ENCODE data around the gene PDE4A. TPM values are rescaled to one million over a fixed set of nuclear protein-coding genes. Genes with fewer than 3 reads are reported as not detected.

PDE4A gene
- total and polyA plus RNA-seq, 2 of the 13 experiments (the other 11 are each of a cell fraction or from before 2014, with no cell fraction given), result 1.1 to 4.1 TPM

DNA sequence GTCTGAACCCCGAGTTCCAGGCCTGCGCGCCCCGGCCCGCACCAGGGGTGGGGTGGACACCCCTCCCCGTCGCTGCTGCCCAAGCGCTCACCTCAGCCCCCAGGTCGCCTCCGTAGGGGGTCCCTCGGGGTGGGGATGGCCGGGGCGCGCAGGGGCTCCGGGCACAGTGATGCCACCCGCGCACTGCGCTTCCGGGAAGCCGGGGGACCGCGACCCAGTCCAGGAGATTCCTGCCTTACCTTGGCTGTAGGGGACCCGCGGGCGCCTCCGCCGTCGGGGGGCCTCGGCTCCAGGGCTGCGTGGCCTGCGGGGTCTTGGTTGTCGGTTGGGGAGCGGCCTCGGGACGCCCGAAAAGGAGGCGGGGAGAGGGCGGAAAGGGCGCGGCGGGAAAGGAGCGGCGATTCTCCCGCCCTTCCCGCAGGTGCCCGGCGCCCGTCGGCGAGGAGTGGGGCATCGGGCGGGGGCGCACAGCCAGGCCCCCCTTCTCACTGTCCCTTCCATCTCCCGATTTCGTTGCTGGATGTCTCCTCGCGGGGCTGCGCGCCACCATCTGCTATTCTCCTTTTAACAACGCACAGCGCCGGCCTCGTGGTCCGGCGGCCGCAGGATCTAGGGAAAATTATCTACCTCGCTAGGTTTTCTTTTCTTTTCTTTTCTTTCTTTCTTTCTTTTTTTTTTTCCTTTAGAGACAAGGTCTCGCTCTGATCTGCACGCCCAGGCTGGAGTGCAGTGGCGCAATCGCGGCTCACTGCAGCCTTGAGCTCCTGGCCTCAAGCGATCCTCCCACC is 82.9 kb downstream of the PDE4A start, which contains the start of gene KEAP1 (continued):
- TF ChIP-seq, protein P1, sequence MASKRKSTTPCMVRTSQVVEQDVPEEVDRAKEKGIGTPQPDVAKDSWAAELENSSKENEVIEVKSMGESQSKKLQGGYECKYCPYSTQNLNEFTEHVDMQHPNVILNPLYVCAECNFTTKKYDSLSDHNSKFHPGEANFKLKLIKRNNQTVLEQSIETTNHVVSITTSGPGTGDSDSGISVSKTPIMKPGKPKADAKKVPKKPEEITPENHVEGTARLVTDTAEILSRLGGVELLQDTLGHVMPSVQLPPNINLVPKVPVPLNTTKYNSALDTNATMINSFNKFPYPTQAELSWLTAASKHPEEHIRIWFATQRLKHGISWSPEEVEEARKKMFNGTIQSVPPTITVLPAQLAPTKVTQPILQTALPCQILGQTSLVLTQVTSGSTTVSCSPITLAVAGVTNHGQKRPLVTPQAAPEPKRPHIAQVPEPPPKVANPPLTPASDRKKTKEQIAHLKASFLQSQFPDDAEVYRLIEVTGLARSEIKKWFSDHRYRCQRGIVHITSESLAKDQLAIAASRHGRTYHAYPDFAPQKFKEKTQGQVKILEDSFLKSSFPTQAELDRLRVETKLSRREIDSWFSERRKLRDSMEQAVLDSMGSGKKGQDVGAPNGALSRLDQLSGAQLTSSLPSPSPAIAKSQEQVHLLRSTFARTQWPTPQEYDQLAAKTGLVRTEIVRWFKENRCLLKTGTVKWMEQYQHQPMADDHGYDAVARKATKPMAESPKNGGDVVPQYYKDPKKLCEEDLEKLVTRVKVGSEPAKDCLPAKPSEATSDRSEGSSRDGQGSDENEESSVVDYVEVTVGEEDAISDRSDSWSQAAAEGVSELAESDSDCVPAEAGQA (IDR thresholded peaks at IDR 0.05; ENCODE audit: low read depth), result no peak
- TF ChIP-seq, protein P1 (CRISPR knock-in tag; IDR thresholded peaks at IDR 0.05; ENCODE audit: borderline replicate concordance), result peak; percentile 83; the same call in 1 of the 2 replicates
- TF ChIP-seq MBD4 (IDR thresholded peaks at IDR 0.05; ENCODE audit: borderline replicate concordance, low read length) (no peak), RARA (CRISPR knock-in tag; IDR thresholded peaks at IDR 0.05) (no peak), SSRP1 (CRISPR knock-in tag; IDR thresholded peaks at IDR 0.05) (no peak), ZNF136 (CRISPR knock-in tag; IDR thresholded peaks at IDR 0.05; ENCODE audit: low read depth) (no peak), YEATS2 (CRISPR knock-in tag; IDR thresholded peaks at IDR 0.05; ENCODE audit: borderline replicate concordance) (no peak; the same call in 1 of the 2 replicates), HDAC6 (IDR thresholded peaks at IDR 0.05; ENCODE audit: low read depth, low read length) (no peak), ZNF562 (CRISPR knock-in tag; IDR thresholded peaks at IDR 0.05; ENCODE audit: borderline replicate concordance) (no peak), KAT2B (IDR thresholded peaks at IDR 0.05; ENCODE audit: borderline replicate concordance, low read depth, low read length) (no peak), ZNF678 (CRISPR knock-in tag; IDR thresholded peaks at IDR 0.05) (peak; percentile 72; the same call in 1 of the 2 replicates), CCDC6 (CRISPR knock-in tag; IDR thresholded peaks at IDR 0.05) (no peak), ZZZ3 (CRISPR knock-in tag; IDR thresholded peaks at IDR 0.05; ENCODE audit: borderline replicate concordance) (no peak), SETDB1 (CRISPR knock-in tag; IDR thresholded peaks at IDR 0.05; ENCODE audit: borderline replicate concordance) (no peak), EHMT2 (IDR thresholded peaks at IDR 0.05; ENCODE audit: borderline replicate concordance, low read depth, low read length) (no peak), SIX4 (CRISPR knock-in tag; IDR thresholded peaks at IDR 0.05) (0 out of 2 replicates have a peak, but pooled peaks have one; percentile 4), TP53 (CRISPR knock-in tag; conservative IDR thresholded peaks at IDR 0.05) (0 out of 2 replicates have a peak, but pooled peaks have one; percentile 45), IKZF4 (CRISPR knock-in tag; IDR thresholded peaks at IDR 0.05; ENCODE audit: borderline replicate concordance, low read depth, not compliant biosample characterization) (peak; percentile 91), ZNF7 (CRISPR knock-in tag; IDR thresholded peaks at IDR 0.05) (no peak; the same call in 1 of the 2 replicates), HNRNPH1 (optimal IDR thresholded peaks at IDR 0.05; ENCODE audit: low read depth, low read length) (no peak), SOX5 (CRISPR knock-in tag; IDR thresholded peaks at IDR 0.05; ENCODE audit: borderline replicate concordance) (no peak), SKI (IDR thresholded peaks at IDR 0.05; ENCODE audit: partially characterized antibody) (no peak)
- TF ChIP-seq, protein P2, sequence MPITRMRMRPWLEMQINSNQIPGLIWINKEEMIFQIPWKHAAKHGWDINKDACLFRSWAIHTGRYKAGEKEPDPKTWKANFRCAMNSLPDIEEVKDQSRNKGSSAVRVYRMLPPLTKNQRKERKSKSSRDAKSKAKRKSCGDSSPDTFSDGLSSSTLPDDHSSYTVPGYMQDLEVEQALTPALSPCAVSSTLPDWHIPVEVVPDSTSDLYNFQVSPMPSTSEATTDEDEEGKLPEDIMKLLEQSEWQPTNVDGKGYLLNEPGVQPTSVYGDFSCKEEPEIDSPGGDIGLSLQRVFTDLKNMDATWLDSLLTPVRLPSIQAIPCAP (CRISPR knock-in tag; IDR thresholded peaks at IDR 0.05; ENCODE audit: low read depth), result no peak
- TF ChIP-seq, protein P3, sequence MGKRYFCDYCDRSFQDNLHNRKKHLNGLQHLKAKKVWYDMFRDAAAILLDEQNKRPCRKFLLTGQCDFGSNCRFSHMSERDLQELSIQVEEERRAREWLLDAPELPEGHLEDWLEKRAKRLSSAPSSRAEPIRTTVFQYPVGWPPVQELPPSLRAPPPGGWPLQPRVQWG (CRISPR knock-in tag; IDR thresholded peaks at IDR 0.05; ENCODE audit: borderline replicate concordance, low read depth), result no peak
